Stomach (tissue), 9 donors: ENCODE measurements around the gene STPG4. TPM values are rescaled to one million over a fixed set of nuclear protein-coding genes. Genes with fewer than 3 reads are reported as not detected.

Source experiments
- DNase-seq, 2 donors: peaks; one replicate each; pipeline versions ENCODE4 v3.0.0 to v3.0.0-alpha.2; 2013 to 2019
- H3K27ac ChIP-seq, 5 donors: fragments of 200-600 bp in 4 of 5; sonication (generic) in 4 of 5; one replicate each; pipeline ENCODE4 v1.5.1; 2013 to 2019; ENCODE audit warnings: mild to moderate bottlenecking in 1 of 5, moderate library complexity in 1 of 5
- H3K27me3 ChIP-seq, 3 donors: fragments of 200-600 bp; sonication (generic); one replicate each; pipeline ENCODE4 v1.5.1; 2017 to 2019; ENCODE audit warnings: mixed run types in 1 of 3
- H3K36me3 ChIP-seq, 4 donors: fragments of 200-600 bp; sonication (generic); 1 replicate in 3 of 4; 2 replicates in 1 of 4; pipeline ENCODE4 v1.5.1; 2016 to 2019
- H3K4me1 ChIP-seq, 4 donors: fragments of 200-600 bp; sonication (generic); one replicate each; pipeline ENCODE4 v1.5.1; 2016 to 2019
- H3K4me3 ChIP-seq, 4 donors: fragments of 200-600 bp; sonication (generic) in 3 of 4; one replicate each; pipeline ENCODE4 v1.5.1; 2016 to 2019; ENCODE audit warnings: mild to moderate bottlenecking in 1 of 4
- H3K9me3 ChIP-seq, 4 donors: fragments of 200-600 bp; sonication (generic); one replicate each; pipeline ENCODE4 v1.5.1; 2016 to 2019
- EP300 ChIP-seq: sonication (generic); formaldehyde crosslinking; IDR thresholded peaks from one replicate; pipeline ENCODE4 v1.6.1; 2017; ENCODE audit warnings: antibody characterized with exemption
- POLR2A ChIP-seq, 4 donors: fragments of 450-650 bp; IDR thresholded peaks; one replicate each; pipeline ENCODE4 v1.6.1; 2016; ENCODE audit warnings: antibody characterized with exemption in 4 of 4, control low read depth in 2 of 4, mild to moderate bottlenecking in 1 of 4, moderate library complexity in 1 of 4
- POLR2AphosphoS5 ChIP-seq, 3 donors: sonication (generic); formaldehyde crosslinking; IDR thresholded peaks; one replicate each; pipeline ENCODE4 v1.6.1; 2016; ENCODE audit warnings: antibody characterized with exemption in 3 of 3
- WGBS, 5 donors: extraction: QIAGEN DNeasy Blood & Tissue Kit in 3 of 5; methylation state at CpG; one replicate each; pipeline versions ENCODE4 v1.1.5 to v1.1.7; 2013 to 2018; 5-methylcytosine and 5-hydroxymethylcytosine counted together
- intact Hi-C: fragments of 100-400 bp; cut with DNase I; formaldehyde crosslinking; loops from one replicate; pipeline ENCODE4 v1.15.1; 2023; ENCODE audit warnings: low total_unique reads
- polyA plus RNA-seq, 3 donors: library from polyadenylated mRNA; stranded (reverse); fragments of 200-250 nt; gene quantifications; one replicate each; pipeline ENCODE4 v1.2.3, GENCODE V29; 2013
- total RNA-seq, 5 donors: library from RNA; depleted of rRNA; stranded (reverse); fragments of >200 nt; gene quantifications; one replicate each; pipeline versions ENCODE4 v1.1.0 to v1.2.3, GENCODE V29; 2014 to 2016
- TF ChIP-seq, protein P1 (sequence below), 7 experiments: fragments of 450-650 bp in 4 of 7; fragments of 200-600 bp in 3 of 7; sonication (generic) in 3 of 7; IDR thresholded peaks; one replicate each; pipeline ENCODE4 v1.5.1; 2016 to 2019; ENCODE audit warnings: antibody characterized with exemption in 7 of 7, control low read depth in 2 of 7, mild to moderate bottlenecking in 1 of 7
- donor health status: healthy with polysubstance abuse.
- donor health status: Bipolar disorder and iron deficiency.
- donor health status: healthy.

The STPG4 gene
- total and polyA plus RNA-seq, 8 donors: not detected

DNA sequence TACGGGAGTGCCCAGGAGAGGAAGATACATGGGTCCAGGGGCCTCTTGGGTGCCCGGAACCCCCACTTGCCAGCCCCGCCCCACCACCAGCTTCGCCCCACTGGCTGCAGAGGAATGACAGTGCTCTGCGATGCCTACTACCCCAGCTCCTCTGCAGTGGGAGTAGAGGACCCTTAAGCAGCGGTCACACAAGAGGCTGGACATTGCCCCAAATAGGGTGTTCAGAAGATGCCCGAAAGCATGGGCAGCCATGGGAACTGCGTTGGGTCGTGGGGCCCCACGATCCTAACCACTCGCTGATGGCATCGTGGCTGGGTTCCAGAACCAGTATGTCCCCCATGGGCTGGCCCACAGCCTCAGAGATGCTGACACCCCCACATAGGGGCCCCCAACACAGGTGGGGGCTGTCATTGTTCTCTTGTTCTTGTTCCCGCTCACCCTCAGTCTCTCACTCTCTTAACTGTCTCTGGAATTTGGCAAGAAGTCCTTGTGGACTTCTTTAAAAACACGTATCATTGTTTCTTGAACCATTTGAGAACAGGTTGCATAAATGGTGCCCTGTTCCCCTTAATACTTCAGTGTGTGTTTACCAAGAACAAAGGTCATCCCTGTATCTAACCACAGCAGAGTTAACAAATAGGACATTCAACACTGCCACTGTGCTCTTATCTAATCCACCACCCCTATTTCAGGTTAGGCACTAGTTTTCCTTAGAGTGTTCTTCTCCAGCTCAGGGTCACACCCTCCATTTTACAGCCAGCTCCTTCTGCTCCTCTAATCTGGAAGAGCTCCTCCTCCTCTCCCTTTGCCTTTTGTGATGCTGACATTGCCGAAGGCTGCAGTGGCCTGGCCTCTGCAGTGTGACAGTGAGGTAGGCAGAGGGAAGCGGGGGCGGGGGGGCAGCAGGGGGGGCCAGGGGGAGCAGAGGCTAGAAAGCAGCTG lies 76.3 kb downstream of the STPG4 start:
- WGBS, 5 donors: 49 to 68% (median 60%) methylated on average over 11 to 17 of the region's 17 CpGs
- no peak for TF ChIP-seq POLR2A (IDR thresholded peaks at IDR 0.05)
- TF ChIP-seq POLR2AphosphoS5 (IDR thresholded peaks at IDR 0.05): peak in 2 of 3 donors; percentile 76 to 89
- peak overlapping the region in 4 of 5 donors; percentile 6 to 75 (median 41) for H3K27ac ChIP-seq
- H3K4me1 ChIP-seq: peaks cover 30 to 64% (median 41%) of the 10 kb centered on the region in 4 donors
- H3K27me3 ChIP-seq: peaks cover 0 to 6% (median 0%) of the 10 kb centered on the region in 3 donors
- peak in 1 of 2 donors; percentile 85 for DNase-seq
- H3K4me3 ChIP-seq: no peak overlapping the region
- intact Hi-C loops: no loop called here
- H3K9me3 ChIP-seq: no peaks in the 10 kb centered on the region
- H3K36me3 ChIP-seq: peaks cover 0 to 8% (median 6%) of the 10 kb centered on the region in 4 donors

DNA sequence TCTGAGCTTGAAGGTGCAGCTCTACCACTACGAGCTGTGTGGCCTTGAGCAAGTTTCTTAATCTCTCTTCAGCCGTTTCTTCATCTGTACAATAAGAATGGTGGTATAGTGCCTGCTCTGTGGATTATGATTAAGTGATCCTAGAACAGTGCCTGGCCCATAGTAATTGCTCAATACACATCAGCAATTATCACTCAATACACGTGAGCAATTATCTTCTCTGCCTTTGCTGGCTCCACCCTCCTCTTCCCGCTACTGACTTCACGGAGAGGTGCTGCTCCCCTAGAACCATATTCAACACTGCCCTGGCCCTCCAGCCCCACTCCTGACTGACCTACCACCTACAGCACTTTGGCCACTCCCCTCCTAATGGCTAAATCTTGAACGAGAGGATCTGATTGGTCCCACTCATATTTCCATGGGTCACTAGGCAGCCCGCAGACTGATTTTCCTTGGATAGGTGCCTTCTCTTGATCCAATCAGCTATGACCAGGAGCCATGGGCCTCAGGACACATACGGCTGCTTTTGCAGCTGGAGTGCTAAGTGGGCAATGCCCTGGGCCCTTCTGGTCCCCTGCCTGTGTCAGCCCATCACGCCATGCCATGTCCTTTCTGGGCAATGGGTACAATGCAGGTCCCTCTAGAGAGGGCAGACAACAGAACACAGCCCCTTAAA lies 77.5 kb downstream of the STPG4 start:
- H3K27ac ChIP-seq: peak overlapping the region in 4 of 5 donors; percentile 26 to 87 (median 70)
- H3K4me1 ChIP-seq: peaks cover 34 to 64% (median 49%) of the 10 kb centered on the region in 4 donors
- intact Hi-C loops: no loop called here
- no peaks in the 10 kb centered on the region for H3K9me3 ChIP-seq
- TF ChIP-seq EP300: no peak
- TF ChIP-seq, protein P1, sequence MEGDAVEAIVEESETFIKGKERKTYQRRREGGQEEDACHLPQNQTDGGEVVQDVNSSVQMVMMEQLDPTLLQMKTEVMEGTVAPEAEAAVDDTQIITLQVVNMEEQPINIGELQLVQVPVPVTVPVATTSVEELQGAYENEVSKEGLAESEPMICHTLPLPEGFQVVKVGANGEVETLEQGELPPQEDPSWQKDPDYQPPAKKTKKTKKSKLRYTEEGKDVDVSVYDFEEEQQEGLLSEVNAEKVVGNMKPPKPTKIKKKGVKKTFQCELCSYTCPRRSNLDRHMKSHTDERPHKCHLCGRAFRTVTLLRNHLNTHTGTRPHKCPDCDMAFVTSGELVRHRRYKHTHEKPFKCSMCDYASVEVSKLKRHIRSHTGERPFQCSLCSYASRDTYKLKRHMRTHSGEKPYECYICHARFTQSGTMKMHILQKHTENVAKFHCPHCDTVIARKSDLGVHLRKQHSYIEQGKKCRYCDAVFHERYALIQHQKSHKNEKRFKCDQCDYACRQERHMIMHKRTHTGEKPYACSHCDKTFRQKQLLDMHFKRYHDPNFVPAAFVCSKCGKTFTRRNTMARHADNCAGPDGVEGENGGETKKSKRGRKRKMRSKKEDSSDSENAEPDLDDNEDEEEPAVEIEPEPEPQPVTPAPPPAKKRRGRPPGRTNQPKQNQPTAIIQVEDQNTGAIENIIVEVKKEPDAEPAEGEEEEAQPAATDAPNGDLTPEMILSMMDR (IDR thresholded peaks at IDR 0.05): no peak
- TF ChIP-seq POLR2AphosphoS5 (IDR thresholded peaks at IDR 0.05): no peak
- TF ChIP-seq POLR2A (IDR thresholded peaks at IDR 0.05): no peak
- H3K36me3 ChIP-seq: peaks cover 0 to 15% (median 11%) of the 10 kb centered on the region in 4 donors
- no peaks in the 10 kb centered on the region for H3K27me3 ChIP-seq
- WGBS, 5 donors: 79 to 89% (median 85%) methylated on average over 9 of the region's 9 CpGs
- no peak for DNase-seq
- H3K4me3 ChIP-seq: no peak overlapping the region

DNA sequence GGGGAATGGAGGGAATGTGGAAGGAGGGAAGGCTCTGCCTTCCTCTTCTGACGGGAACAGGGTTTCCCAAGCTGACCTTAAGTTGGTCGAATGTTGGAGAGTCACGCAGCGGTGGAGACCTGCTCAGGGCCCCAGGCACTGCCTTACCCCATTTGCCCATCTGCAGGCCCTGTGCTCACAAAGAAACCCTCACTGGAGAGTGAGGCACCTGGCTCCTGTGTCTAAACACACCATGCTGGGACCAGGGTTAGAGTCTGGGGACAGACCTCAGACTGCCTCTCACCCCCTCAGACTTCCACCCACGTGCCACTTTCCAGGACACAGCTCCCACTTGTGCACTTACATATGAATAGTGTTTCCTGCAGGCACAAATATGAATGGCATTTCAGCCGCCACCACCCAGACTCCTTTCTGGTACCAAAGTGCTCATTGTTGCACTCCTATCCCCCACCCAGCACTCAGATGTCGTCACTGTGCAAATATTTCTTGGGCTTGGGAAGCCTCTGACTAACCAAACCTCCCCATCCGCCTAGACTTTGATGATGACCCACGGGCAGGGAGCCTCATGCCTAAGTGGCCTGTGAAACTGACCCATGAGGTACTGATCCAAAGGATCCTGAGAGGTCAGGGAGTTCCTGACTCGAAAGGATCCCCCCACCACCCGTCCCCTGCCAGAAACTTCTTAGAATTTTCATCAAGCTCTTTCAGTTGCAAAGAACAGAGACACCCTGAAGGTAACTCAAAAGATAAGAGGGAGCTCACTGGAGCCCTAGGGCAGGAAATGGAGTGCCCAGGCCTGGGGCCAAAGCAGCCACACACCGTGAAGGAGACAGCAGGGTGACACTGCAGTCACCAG lies 78.3 kb downstream of the STPG4 start:
- TF ChIP-seq POLR2AphosphoS5 (IDR thresholded peaks at IDR 0.05) (peak in 1 of 3 donors; percentile 23), EP300 (no peak)
- peak overlapping the region in 4 of 5 donors; percentile 50 to 87 (median 70) for H3K27ac ChIP-seq
- intact Hi-C loops: no loop called here
- DNase-seq: peak in 1 of 2 donors; percentile 81
- H3K27me3 ChIP-seq: no peaks in the 10 kb centered on the region
- H3K4me3 ChIP-seq: no peak overlapping the region
- H3K36me3 ChIP-seq: peaks cover 0 to 18% (median 12%) of the 10 kb centered on the region in 4 donors
- no peaks in the 10 kb centered on the region for H3K9me3 ChIP-seq
- H3K4me1 ChIP-seq: peaks cover 37 to 72% (median 57%) of the 10 kb centered on the region in 4 donors
- 66 to 77% (median 75%) methylated on average over 12 of the region's 12 CpGs for WGBS, 5 donors

DNA sequence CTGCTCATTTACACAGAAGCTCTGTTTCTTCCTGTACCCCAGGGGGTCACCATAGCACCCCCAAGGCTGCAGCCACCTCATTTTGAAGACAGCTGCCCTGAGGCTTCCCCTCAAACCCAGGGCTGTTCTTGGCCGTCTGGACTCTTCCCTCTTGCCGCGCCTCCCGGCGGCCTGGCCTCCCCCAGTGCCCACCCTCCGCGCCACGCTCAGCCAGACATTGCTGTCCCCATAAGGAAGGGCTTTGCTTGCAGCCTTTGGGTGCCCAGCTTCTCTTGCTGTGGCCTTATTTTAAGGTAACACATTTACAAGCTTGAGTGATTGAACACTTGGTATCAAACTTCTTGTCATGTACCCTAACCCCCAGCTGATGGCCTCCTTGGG lies 79.0 kb downstream of the STPG4 start:
- intact Hi-C loops: no loop called here
- H3K4me1 ChIP-seq: peaks cover 44 to 78% (median 64%) of the 10 kb centered on the region in 4 donors
- TF ChIP-seq POLR2AphosphoS5 (IDR thresholded peaks at IDR 0.05): no peak
- TF ChIP-seq POLR2A (IDR thresholded peaks at IDR 0.05): no peak
- TF ChIP-seq, protein P1 (IDR thresholded peaks at IDR 0.05): no peak
- TF ChIP-seq EP300: no peak
- H3K9me3 ChIP-seq: no peaks in the 10 kb centered on the region
- peak overlapping the region in 4 of 5 donors; percentile 36 to 87 (median 62) for H3K27ac ChIP-seq
- no peaks in the 10 kb centered on the region for H3K27me3 ChIP-seq
- WGBS, 5 donors: 90 to 97% (median 96%) methylated on average over 8 of the region's 8 CpGs
- H3K36me3 ChIP-seq: peaks cover 0 to 18% (median 12%) of the 10 kb centered on the region in 4 donors
- DNase-seq: no peak
- H3K4me3 ChIP-seq: no peak overlapping the region
